ENCODE measurements around the gene GH1.

DNA sequence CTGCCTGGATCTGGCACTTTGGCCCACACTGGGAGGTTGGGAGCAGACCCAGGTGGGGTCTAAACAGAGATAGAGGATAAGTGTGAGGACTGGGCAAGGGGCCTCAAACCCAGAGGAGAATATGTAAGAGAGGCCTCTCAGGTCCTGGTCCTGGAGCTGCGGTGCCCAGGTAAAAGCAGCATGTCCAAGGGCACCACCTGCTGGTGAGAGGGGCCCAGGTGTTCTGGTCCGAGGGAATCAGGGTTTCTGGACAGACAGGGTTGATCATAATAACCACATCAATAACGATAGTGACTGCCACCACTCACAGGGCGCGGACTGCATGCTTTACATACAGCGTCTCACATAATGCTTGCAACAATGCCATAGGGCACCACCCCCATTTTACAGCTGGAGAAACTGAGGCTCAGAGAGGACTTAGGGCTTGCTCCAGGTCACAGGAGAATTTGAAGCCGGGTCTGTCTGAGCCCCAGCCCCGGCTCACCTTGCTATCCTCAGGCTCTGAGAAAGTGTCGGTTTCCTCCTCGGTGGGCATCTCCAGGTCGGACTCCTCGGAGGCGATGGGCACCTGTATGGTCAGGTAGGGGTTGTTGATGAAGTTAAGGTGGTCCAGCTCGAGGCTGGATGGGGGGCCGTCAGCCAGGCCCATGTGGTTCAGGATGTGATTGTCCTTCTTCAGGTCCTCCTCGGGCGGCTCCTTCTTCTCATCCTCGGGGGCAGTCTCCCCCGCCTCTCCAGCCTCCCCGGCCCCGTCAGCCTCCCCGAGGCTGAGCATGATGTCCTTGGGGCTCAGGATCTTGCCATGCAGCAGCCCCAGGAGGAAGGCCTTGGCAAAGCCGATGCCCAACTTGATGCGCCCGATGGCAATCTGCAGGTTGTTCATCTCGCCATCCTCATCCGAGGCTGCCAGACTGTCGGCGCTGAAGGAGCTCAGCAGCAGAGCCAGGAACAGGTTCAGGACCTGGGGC lies 32.6 kb upstream of the GH1 start:
- TF ChIP-seq, protein P1, sequence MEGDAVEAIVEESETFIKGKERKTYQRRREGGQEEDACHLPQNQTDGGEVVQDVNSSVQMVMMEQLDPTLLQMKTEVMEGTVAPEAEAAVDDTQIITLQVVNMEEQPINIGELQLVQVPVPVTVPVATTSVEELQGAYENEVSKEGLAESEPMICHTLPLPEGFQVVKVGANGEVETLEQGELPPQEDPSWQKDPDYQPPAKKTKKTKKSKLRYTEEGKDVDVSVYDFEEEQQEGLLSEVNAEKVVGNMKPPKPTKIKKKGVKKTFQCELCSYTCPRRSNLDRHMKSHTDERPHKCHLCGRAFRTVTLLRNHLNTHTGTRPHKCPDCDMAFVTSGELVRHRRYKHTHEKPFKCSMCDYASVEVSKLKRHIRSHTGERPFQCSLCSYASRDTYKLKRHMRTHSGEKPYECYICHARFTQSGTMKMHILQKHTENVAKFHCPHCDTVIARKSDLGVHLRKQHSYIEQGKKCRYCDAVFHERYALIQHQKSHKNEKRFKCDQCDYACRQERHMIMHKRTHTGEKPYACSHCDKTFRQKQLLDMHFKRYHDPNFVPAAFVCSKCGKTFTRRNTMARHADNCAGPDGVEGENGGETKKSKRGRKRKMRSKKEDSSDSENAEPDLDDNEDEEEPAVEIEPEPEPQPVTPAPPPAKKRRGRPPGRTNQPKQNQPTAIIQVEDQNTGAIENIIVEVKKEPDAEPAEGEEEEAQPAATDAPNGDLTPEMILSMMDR (IDR thresholded peaks at IDR 0.05) = no peak
- TF ChIP-seq POLR2A (IDR thresholded peaks at IDR 0.05) (no peak), POLR2AphosphoS5 (IDR thresholded peaks at IDR 0.05) (no peak)

All from gastroesophageal sphincter (tissue), 3 donors.